NCI-H1694 (cell line): ENCODE results near the gene MMP14.
"Not testable (repeated sequence)": the region's sequence is repeated elsewhere in the genome, so short reads cannot be mapped to it uniquely, and the experiment has no call there.

Experiments
- DNase-seq: peaks from one replicate; lab custom pipeline; 2025; lab: John Stamatoyannopoulos, UW

The MMP14 gene

DNA sequence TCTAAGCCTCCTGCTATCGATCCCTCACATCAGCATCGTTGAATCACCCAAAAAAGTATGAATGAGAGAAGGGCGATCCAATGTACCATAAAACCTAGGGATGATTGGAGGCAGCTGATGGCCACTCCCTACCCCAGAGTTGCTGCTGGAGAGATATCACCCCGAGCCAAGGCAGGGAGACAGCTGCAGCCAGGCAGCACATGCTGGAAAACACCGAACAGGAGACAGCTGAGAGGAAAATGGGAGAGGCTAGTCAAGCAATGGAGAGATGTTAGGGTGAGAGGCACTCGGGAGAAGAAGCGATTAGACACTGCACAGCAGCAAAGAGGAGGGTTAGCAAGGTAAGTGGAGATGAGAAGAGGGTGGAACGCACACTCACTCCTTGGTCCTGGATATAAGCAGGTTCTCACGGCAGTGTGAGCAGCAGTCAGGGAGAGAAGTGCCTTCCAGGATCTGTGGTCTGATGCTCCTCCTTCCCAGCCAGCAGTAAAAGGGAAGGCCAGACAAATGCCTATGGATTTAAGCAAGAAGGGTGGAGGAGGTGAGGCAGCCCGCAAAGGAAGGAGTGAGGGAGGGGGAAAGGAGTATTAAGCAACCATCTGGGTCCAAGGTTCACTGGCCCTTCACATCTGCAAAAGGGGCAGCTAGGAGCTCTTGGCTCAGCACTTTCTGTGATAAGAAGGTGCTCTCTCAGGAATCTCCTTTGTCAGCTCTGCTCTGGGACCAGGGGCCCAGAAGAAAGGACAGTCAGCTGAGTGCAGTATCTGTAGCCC lies 21.3 kb upstream of the MMP14 start, which contains the start of gene SLC7A7:
TSS of gene SLC7A7 (minus strand) at position 495 of the 773 bp plus-strand sequence. CDS start 2,037 bp downstream, outside the sequence.
- DNase-seq = no peak

DNA sequence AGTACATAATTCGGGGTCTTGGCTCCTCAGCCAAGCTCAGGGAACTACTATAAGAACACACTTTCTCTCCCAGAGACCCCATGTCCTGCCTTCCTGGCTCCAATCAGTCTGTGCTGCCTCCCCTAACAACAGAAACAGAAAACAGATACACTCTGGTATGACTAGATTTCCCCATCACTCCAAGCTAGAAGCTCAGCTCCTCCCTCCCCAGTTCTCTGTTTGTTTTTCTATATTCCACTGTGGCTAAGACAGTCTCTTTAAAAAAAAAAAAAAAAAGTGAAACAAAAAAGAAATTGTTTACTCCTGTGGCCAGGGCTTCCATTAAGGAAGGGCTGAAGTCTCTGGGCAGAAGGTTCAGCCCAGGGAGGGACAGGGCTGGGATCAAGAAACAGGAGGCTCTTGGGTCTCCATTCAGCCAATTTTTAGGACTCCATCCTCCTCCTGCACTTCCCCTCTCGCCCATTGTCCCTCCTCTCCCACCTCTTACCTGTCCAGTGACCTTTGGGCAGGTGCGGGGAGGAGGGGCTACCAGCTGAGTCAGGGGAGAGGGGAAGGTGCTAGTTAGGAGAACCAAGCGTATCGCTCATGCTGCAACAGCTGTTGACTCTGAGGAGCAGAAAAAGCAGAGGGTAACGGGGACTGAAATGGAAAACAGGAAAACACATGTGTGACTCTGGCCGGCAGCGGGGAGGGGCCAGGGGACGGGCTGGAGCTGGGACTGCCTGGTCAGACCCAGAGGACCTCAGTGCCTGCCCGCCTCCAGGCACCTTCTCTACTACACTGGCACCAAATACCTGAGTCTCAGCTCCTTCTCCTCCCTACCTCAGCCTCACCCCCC lies 17.0 kb upstream of the MMP14 start:
- no peak for DNase-seq

DNA sequence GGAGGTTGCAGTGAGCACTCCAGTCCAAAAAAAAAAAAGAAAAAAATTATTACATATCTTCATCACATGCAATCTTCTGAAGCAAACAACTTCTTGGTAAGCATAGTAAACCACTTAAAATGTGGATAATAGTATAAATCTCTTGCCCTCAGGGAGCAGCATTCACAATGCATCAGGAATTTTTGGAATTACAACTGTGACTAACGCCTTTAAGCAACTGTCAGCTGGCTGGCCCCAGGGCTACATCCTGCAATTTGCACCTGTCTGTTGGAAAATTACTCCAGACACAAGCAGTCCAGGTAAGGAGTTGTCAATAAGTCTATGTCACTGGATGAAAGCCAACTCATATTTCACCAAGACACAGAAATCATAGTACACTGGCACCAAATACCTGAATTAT lies 15.7 kb upstream of the MMP14 start:
- DNase-seq = no peak

DNA sequence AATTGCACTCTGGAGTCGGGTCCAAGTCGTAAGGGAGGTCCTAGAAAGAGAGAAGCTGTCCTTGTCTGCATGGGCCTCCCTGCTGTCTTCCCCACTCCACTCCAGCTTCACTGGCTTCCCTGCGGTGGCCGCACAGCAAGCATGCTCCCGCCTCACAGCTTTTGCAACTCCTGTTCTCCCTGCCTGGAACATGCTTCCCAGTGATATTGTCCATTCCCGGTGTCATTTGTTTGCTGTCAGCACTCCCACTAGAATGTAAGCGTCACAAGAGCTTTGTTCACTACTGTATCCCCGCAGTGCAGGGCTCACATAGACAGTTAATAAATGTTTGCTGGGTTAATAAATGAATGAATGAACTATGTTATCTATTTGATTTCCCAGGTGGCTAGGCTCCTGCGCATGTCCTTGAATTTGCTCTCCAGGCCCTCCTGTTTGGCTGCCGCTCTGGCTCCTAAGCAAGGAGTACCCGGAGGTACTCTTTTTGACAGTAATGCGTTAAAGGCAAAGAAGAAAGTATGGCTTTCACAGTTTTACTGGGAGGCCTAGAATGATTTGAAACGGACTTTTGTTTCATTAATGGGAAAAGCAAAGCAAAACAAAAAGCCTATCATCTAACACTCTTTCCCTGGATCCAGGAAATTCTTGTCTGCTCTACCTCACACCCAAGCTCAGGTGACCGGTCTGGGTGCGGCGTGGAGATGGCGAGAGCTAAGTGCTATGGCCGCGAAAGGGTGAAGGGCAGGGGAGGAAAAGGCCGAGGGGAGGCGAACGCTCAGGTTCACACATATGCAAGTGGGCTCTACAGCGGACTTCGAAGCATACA lies 15.0 kb upstream of the MMP14 start:
- DNase-seq = no peak

DNA sequence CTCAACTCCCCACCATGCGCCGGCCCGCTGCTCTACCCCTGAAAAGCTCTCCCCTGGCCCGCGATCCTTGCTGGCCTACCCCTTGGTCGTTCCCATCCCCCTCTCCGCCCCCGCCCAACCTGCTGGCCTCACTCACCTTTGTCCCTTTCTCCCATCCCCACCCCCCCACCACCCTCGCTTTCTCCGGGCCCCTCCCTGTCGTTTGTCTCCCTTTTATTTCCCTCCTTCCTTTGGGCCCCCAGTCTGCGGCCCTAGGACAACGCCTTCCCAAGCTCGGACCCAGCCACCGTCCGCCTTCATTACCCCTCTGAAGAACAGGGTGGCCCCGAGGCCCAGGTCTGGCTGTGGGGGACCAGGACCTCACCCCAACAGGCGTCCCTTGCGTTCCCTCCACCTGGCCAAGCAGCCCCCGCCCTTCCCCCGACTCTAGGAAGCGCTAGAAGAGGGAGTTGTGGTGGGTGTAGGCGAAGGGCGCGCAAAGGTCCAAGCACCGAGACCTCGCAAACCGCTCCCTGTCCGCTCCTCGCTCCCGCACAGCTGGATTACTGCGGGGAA lies 14.3 kb upstream of the MMP14 start:
- no peak for DNase-seq

DNA sequence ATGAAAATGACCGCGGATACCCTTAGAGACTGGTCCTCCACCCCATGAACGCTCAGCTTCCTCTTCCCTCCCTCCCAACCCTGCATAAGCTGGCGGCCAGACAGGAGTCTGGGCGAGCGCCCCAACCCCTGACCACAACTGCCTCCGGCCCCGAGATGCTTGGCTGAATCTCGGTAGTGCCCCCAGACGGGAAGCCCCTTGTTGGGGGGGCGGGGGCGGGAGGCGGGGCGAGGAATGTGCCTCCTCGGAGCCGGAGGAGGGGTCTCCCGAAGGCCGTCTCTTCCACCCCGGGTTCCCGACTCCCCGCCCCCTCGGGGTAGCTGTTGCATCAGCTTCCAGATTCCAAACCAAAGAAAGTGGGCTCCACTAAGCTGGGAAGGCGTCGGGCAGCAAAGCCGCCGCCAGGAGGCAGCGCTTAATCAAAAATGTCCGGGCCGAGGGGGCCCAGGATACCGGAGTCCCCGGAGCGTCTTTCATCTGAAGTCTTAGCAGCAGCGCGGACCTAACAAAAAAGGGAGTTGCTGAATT lies 13.8 kb upstream of the MMP14 start:
- DNase-seq = peak; percentile 64

DNA sequence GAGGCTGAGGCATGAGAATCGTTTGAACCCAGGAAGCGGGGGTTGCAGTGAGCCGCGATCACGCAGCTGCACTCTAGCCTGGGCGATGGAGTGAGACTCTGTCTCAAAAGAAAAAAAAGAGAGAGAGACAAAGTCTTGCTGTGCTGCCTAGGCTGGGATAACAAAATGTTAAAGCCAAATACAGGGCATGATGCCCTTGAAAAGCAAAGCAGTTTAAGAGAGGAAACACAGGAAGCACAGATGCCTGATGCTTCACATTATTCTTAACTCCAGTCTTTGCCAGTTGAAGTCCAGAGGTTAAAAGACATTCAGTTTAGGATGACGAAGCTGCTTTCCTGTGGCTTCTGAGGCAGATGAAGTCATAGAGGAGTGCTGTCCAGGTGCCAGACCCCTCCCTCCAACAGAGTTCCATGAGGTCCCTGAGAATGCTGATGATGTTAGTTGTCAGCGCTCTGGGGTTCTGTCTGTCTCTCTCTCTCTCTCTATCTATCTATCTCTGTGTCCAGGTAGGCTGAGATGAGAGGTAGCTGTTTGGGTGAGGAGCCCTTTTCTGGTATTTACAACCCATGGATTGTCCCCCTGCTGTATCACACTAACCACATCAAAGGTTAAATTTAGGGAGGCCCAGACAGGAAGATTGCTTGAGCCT lies 11.6 kb upstream of the MMP14 start:
- DNase-seq = no peak

DNA sequence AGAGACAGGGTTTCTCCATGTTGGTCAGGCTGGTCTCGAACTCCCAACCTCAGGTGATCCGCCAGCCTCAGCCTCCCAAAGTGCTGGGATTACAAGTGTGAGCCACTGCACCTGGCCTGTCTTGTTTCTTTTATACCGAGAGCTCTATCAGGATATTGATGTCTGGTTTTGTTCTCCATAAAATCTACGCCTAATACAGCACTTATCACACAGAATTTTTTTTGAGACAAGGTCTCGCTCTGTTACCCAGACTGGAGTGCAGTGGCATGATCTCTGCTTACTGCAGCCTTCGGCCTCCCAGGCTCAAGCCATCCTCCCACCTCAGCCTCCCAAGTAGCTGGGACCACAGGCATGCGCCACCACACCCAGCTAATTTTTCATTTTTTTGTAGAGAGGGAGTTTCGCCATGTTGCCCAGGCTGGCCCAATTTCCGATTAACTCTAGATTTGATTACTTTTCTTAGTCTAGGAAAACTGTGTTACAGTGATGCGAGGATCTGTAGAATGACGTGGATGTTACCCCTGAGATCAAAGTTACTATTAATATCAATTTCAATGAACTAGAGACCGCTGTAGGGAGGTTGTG lies 7.2 kb upstream of the MMP14 start:
- DNase-seq = not testable (repeated sequence)

DNA sequence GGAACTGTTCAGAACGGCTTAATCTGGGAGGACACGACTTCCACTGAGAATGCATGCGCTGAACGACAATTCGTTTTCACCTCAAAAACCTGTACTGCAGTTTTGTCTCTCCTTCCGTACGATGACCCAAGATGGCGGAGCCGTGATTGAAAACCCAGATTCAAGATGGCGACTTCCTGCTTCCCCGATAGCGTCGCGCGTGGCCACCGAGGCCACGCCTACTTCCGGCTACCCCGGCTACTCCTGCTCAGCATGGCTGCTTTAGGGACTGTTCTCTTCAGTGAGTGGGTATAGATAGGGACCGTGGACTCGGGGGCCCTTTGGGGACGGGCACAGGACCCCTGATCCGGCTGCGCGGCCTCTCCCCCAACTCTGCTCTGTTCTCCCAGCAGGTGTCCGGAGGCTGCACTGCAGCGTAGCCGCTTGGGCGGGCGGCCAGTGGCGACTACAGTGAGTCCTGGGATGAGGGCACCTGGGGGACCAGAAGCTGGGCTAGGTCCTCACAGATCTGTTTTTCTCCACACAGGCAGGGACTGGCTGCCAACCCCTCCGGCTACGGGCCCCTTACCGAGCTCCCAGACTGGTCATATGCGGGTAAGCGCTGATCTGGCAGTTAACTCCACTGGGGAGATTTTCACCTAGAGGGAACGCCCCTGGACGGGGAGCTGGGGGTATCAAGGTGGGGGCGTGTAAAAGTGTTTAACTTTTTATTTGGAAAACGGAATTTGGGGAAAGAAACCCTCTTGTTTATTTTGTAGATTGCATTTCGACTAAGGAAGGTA lies 6.5 kb upstream of the MMP14 start, which contains the start of gene MRPL52:
TSS of gene MRPL52 (plus strand) at position 227 of the 782 bp plus-strand sequence. CDS start at position 253, 26 bp downstream.
- peak; percentile 91 for DNase-seq

DNA sequence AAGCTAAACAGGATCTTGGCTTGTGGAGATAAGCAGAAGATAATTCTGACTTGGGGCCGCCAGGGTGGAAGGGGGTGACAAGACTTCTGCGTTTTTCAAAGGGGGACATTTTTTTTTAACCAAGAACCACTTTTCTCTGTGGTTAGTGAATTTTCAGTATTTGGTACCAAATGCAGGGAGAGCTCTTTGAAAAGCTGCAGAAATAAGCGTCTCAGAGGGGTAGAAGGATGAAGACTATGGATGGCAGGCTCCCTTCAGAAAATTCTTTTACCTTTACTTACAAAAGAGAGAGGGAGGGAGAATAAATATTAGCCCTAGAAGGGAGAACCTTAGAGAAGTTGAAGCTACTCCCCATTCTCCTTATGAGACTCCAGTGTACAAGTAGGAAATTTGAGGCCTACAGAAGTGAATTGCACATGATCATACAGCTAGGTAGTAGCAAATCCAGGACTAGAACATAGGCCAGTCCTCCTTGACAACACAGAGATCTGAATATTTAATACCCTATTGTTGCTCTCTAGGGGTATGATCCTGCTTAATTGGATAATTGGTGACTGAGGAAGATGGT lies 5.9 kb upstream of the MMP14 start:
- DNase-seq = no peak

DNA sequence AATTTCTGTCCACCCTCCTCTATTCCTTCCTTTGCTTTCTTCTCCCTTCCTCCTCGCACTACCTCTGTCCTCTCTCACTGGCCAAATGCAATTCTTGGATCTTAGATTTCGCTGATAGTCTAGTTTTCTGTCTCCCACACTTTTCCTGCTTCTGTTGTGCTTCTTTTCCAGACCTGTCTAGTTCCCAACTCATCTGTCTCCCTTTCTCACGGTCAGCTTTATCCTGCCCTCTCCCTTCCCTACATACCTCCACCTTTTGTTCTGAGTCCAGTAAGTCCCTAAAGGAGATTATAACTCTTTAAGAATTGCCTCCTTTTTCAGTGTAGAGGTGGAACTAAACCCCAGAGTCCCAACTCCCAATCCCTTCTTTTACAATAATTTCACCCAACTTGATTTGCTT lies 880 bp upstream of the MMP14 start:
- DNase-seq = no peak

DNA sequence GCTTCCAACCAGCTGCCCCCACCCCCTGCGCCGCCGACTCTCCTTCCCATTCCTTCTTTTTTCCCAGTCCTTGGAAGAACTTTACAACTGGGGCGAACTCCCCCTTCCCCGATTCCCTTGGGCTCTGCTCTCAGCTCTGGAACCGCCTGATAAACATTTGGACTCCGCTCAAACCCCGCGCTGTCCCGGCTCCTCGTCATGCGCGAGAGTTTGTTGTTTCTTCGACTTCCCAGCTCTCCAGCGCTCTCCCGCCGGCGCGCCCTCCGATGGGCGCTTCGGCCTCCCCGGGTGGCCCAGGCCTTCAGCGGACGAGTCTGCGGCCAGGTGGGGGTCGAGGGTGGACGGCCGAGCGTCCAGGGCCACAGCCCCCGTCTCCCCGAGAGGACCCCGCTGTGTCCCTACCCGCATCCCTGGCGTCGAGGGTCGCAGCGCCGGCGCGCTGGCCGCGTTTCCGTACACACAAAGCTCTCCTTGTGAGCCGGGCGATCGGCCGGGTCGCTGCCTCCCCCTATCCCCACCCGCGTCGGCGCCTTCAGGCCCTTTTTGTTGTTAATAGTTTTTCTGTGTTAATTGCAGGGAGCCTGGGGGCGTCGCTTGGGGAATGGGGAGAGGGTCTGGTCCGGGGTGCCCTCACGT lies 847 bp downstream of the MMP14 start:
- DNase-seq = no peak

DNA sequence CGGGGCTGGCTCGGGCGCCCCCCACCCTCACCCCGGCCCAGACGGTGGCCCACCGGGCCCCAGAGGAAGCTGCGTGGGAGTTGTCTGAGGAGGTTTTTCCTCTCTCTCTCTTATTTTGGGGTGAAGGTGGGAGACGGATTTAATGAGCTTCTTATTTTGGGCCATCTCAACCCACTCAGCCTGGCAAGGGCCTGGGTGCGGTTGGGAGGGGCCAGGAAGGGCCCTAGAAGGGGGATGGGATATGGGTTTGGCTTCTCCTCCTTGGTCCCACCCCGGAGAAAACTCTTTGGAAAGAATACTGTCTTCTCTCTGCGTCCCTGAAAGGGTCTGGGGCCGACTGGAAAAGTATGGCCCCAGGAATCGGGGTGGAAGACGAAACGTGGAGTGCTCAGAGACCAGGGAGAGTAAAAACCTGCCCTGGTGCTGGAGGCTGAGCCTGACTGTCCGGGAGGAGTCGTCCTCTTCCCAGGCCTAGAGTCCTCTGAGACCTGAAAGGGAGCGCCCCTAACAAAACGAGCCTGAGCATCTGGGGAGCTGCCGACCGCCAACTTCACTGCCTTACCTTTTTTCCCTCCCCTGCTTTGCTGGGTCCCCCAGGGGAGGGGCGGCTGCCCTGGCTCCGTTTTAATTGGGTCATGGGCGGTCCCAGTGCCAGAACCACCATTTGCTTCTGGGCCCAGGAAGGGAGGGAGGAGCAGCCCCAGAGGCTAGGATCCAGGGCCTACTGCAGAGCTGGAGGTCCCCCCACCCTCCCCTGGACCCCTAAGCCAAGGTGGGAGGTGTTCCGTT lies 1.6 kb downstream of the MMP14 start:
- DNase-seq = no peak

DNA sequence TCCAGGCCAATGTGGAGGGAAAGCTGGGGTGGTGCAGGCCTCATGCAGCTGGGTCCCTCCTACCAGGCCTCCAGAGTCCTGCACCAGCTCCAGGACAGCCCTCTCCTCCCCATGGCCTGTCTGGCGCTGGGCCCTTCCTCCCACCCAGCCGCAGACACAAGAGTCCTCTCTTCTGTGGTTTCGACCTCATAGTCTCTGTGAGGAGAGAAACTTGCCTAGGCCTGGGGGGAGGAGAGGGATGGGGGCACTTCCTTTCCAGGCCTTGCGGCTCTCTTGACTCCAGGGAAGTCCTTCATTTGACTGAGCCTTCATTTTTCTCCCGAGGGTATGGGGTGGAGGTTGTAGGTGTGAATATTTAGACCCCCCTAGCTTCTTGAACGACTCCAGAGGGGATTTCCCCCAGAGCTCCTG lies 2.3 kb downstream of the MMP14 start:
- DNase-seq = no peak

DNA sequence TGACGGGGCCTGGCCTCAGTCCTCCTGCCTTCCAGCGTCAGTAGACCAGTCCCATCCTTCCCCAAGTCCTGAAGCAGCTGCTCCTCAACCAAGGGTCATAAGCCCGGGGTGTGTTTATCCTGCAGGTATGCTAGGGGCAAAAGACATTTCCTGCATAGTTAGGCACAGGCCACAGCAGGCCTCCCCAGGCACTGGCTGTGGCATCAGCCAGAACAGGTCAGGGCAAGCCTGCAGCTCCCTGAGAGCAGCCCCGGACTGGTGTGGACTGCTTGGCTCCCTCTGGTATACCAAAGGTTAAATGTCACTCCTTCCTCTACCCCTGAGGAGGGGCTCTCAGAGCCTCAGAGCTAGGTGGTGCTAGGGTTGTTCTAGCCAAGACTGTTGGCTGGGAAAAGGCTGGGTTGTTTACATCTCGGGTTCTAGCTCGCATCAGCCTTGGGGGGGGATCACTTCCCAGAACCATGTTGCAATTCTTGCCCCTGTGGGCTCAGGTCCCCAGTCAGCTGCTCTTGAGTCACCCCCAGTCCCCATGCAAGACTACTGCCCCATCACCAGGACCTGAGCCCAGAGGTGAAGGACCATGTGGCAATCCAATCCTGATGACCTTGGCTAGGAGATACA lies 2.9 kb downstream of the MMP14 start:
- DNase-seq = no peak

DNA sequence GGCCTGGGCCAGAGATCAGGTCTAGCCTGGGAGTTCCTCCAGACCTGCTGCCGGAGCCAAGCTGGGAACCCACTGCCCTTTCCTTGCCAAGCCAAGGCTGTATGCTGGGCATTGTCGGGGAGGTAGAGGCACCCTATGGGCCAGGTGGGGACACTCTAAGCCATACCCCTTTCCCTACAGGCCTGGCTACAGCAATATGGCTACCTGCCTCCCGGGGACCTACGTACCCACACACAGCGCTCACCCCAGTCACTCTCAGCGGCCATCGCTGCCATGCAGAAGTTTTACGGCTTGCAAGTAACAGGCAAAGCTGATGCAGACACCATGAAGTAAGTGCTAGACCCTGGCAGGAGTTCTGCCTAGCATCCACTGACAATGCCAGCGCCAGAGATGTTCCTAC lies 4.9 kb downstream of the MMP14 start:
- no peak for DNase-seq

DNA sequence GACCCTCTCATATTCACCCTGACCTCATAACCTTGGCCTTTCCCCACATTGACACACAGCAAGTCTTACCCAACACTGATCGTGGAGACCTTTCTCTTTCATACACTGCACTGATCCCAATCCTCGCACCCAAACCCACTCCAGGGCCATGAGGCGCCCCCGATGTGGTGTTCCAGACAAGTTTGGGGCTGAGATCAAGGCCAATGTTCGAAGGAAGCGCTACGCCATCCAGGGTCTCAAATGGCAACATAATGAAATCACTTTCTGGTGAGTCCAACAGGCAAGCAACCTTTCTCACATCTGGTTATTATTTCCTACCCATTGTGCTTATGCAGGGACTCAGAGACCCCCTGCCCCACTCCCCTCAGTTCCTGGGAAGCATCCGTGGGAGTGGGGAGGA lies 5.4 kb downstream of the MMP14 start:
- DNase-seq = no peak
